AG10803 (cell line): ENCODE data around the gene DENND1A.

Source experiments
- DNase-seq: peaks from one replicate; pipeline ENCODE4 v3.0.0; 2010; ENCODE audit warnings: low read depth
- H3K4me3 ChIP-seq: 2 replicates; pipeline ENCODE4 v1.5.1; 2011; ENCODE audit warnings: mild to moderate bottlenecking, low read length, control low read depth
- CTCF ChIP-seq: conservative IDR thresholded peaks from 2 replicates; pipeline ENCODE4 v1.5.1; 2011; ENCODE audit warnings: mild to moderate bottlenecking, low read length, control low read depth, inconsistent platforms

Gene DENND1A

GRCh38 chr9:123447934-123448646 lies 481.8 kb downstream of the DENND1A start:
- no peak for DNase-seq
- no peak overlapping the region for H3K4me3 ChIP-seq
- TF ChIP-seq CTCF = no peak

- H3K4me3 ChIP-seq = no peak overlapping the region
- no peak for TF ChIP-seq CTCF
- no peak for DNase-seq
Observed at GRCh38 chr9:123445981-123446610, 483.8 kb downstream of the DENND1A start.

GRCh38 chr9:123445116-123445515 lies 484.8 kb downstream of the DENND1A start:
- no peak for DNase-seq
- no peak overlapping the region for H3K4me3 ChIP-seq
- no peak for TF ChIP-seq CTCF

GRCh38 chr9:123441769-123442168 lies 488.2 kb downstream of the DENND1A start:
- H3K4me3 ChIP-seq = no peak overlapping the region
- no peak for TF ChIP-seq CTCF
- no peak for DNase-seq

GRCh38 chr9:123440256-123440655 lies 489.7 kb downstream of the DENND1A start:
- no peak for TF ChIP-seq CTCF
- DNase-seq = no peak
- H3K4me3 ChIP-seq = no peak overlapping the region

- TF ChIP-seq CTCF = no peak
- DNase-seq = no peak
- no peak overlapping the region for H3K4me3 ChIP-seq
Observed at GRCh38 chr9:123438821-123439220, 491.1 kb downstream of the DENND1A start.

GRCh38 chr9:123438321-123438720 lies 491.6 kb downstream of the DENND1A start:
- no peak for TF ChIP-seq CTCF
- no peak overlapping the region for H3K4me3 ChIP-seq
- DNase-seq = no peak
